Ramos (cell line): Measurements from ENCODE around the gene SQSTM1.

Experiments
- in situ Hi-C: fragments of 300-500 bp; cut with MboI; formaldehyde crosslinking; loops from one replicate; pipeline ENCODE4 v1.14.3; 2022; ENCODE audit warnings: low sequenced_read_pairs; ENCODE audit not compliant: unreplicated experiment

SQSTM1 gene

DNA sequence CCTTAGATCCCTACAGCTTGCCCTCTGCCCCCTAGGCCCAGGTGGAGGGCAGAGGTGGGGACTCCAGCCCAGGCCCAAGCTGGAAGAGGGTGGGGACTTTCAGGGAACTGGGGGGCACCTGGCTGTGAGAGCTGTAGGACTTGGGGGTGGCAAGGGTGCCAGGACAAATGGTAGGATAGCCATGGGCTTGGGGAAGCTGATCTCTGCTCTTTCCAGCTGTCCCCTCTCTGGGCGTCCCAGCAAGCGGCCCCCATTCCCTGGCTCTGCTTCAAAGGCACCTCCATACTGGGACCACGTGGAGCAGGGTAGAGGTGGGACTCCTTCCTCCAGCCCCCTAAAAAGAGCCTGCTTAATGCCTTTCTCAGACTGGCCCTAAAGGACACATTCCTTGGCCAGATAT lies 26.5 kb upstream of the SQSTM1 start:
- in situ Hi-C loops = loop anchor here (10.0 kb wide), 1 partner anchor 291 kb away; no protein-coding TSS in a partner anchor

DNA sequence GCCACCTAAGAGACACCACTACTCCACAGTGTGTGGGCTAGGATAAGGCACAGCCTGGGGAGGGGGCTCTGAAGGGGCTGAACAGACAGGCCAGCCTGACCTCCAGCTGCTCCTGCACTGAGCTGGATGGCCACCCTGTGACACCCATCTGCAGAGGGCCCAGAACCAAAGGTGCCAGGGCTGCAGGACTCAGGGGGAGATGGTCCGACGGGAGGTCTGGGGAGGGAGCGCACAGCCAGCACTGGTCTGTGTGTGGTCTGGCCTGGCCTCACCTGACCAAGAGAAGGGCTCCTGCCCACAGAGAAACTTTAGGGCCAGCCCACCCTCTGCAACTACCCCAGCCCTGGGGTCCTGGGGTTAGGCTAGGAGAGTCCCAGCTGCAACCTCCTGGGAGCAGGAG lies 26.1 kb upstream of the SQSTM1 start:
- in situ Hi-C loops = loop anchor here (10.0 kb wide), 1 partner anchor 290 kb away; no protein-coding TSS in a partner anchor

DNA sequence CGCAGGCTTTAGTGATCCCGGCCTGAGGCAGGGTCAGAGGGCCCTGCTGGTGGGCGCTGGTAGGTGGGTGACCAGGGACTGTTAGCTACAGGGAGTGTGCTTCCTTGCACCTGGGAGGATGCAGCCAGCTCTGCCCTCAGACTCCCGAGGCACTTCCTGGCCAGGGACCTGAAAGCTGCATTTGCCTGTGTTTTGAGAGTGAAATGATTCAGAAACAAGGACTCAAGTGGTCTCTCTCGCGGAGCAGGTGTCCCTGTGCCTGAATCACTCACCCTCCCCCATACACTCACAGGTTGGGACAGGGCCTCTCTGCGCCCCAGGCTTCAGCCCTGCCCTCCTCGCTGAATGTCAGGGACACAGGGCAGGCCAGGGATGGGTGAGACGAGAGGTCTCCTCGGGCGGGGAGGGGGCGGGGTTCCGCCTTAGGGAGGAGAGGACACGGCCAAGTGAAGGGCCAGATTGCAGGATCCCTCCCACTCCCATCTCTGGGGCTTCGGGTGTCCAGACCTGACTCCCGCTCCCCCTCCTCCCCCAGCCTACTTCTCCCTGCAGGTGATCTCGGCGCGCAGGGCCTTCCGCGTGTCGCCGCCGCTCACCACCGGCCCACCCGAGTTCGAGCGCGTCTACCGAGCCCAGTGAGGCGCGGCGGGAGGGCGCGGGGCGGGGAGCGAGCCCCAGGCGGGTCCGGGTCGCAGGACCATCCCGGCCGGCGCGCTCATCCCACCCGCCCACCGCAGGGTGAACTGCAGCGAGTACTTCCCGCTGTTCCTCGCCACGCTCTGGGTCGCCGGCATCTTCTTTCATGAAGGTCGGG lies 25.4 kb upstream of the SQSTM1 start:
- in situ Hi-C loops = loop anchor here (10.0 kb wide), 1 partner anchor 290 kb away; no protein-coding TSS in a partner anchor

DNA sequence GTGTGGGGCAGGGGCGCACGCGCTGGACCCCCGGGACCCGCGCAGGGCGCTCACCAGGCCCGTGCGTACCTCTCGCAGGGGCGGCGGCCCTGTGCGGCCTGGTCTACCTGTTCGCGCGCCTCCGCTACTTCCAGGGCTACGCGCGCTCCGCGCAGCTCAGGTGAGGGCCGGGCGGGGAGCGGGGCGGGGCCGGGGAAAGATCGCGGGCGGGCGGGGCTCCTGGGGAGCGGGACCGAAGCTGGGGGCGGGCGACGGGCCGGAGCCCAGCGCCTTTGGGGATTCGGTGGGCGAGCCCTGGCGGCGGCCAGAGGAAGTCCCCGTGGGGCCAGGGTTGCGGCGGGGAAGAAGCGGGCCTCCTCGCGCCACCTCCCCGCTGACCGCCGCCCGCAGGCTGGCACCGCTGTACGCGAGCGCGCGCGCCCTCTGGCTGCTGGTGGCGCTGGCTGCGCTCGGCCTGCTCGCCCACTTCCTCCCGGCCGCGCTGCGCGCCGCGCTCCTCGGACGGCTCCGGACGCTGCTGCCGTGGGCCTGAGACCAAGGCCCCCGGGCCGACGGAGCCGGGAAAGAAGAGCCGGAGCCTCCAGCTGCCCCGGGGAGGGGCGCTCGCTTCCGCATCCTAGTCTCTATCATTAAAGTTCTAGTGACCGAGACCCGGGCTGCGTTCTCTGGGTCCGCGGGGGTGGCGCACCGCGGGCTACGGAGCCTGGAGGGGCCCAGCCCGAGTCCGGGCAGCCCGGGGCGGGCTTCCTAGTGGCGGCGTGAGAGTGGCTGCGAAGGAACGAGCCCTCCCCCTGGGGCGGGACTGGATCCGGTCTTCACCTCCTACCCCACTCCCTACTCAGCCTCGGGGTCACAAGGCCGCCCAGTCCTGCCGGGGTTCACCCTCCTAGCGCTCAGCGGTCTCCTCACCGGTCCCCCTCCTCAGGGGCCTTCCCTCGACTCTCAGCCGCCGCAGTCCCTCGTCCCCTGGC lies 24.6 kb upstream of the SQSTM1 start:
- in situ Hi-C loops = loop anchor here (10.0 kb wide), 1 partner anchor 289 kb away; no protein-coding TSS in a partner anchor

DNA sequence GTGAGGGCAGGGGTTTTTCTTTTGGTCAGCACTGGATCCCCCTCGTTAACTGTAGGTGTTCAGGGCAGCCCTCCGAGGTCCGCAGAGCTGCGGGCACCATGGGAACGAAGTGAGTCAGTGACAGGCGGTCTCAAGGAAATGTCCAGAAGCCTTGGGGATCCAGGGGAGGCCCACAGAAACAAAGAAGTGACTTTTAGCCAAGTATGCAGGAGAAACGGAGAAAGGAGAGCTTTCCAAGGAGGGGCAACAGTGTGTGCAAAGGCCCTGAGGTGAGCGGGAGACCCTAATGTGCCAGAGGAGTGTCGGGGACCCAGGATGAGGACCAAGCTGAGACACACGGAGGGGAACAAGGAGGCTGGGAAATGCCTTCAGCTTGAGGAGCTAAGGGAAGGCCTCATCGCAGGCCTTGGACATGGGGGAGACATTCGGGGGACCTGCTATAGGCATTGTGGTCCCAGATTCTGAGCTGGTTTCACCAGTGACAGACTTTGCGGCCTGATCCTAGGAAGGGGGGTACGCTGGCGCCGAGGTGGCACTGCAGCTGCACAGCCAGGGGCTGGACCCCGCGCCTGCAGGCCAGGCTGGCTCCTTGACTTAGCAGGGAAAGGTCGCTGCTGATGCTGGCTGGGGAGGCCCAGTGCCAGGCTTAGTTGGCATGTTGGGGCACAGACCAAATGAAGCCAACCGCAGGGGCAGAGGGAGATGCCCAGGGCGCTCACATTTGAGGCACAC lies 23.7 kb upstream of the SQSTM1 start:
- in situ Hi-C loops = loop anchor here (10.0 kb wide), 1 partner anchor 288 kb away; no protein-coding TSS in a partner anchor

DNA sequence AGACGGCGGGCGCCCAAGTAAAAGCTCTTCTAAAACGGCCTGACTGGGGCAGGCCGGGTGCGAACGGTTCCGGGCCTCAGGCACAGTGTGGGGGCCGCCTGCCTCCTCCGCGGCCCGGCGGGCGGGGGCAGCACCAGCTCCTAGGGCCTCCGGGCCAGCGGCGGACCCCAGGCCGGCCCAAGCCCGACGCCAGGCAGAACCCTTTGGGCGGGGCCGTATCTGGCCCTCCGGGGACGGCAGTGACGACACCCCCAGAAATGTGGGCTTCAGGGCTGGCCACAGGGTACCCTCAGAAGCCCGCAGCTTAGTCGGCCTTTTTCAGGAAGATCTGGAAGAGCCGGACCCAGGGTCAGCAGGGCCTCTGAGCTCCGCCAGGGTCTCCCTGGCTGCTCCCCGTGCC lies 23.0 kb upstream of the SQSTM1 start:
- in situ Hi-C loops = loop anchor here (10.0 kb wide), 1 partner anchor 287 kb away; no protein-coding TSS in a partner anchor

DNA sequence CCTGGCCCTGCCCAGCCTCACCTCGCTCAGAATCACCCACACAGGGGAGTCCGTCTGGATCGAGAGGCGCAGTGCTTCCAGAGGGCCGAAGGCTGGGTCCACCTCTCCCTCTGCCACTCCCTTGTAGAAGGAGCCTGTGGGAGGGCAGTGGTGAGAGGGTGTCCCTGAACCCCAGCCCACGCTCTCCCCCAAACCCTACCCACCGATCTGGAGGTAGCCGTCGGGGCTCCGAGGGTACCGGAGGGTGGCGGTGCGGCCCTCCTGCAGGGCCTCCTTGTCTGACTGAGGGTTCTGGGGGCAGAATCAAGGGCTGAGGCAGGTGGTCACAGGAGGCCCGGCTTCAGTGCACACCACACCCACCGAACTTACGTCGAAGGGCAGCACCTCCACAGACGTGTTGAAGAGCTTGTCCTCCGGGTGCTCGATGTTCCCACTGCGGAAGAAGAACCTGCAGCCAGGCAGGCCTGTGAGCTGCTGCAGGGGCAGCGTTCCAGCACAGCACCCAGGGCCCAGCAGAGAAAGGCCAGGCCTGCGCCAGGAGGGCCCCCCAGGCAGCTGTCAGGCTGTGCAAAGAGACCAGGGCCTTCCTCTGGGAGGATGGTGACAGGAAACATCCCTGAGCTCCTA lies 22.4 kb upstream of the SQSTM1 start:
- in situ Hi-C loops = loop anchor here (10.0 kb wide), 1 partner anchor 287 kb away; no protein-coding TSS in a partner anchor

DNA sequence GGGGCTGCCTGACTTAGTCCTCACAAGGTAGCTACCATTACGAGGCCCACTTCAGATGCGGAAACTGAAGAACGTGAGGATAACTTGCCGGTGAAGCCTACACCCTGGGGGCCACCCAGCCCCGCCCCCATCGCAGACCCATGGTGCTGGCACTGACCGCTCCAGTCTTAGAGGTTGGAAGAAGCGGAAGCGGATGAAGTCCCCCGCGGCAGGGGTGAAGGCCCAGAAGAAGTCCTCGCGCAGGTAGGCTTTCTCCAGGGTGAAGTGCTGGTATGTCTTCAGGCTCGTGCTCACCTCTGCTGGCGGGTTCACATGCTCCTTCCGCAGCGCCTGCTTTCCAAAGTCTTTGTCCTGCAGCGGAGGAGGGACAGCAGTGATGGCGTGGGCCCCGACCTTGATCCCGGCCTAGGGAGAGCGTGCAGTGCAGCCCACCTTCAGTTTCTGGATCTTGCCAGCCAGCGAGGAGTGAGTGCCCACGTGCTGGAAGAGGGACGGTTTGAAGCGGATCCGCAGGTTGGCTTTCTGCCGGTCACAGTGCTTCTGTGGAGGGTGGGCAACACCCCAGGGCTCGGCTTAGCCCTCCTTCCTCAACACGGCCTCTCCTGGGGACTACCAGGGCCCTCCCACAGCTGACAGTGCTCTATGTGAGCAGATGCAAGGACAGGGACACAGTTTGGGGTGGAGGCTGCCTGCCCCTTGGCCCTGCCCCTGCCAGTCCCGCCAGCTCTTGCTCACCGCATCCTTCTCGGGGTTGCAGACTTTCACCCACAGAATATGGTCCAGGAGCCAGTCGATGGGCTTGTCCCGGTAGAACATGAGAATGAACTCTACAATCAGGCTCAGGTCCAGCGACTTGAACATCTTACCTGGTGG lies 21.7 kb upstream of the SQSTM1 start:
- in situ Hi-C loops = loop anchor here (10.0 kb wide), 1 partner anchor 286 kb away; no protein-coding TSS in a partner anchor

DNA sequence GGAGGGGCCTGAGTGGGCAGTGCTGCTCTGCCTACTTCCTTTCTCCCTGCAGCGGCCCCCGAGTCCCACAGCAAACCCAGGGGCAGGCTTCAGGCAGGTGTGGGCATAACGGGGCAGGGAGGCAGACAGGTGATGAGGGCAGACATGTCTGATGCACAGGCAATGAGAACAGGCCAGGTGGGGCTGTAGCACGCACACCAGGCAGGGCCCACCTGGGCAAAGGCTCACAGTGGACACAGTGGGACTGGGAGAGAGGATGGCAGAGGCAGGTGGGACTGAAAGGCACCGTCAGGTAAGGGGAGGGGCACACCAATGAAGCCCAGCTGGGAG lies 21.1 kb upstream of the SQSTM1 start:
- in situ Hi-C loops = loop anchor here (10.0 kb wide), 1 partner anchor 285 kb away; no protein-coding TSS in a partner anchor

DNA sequence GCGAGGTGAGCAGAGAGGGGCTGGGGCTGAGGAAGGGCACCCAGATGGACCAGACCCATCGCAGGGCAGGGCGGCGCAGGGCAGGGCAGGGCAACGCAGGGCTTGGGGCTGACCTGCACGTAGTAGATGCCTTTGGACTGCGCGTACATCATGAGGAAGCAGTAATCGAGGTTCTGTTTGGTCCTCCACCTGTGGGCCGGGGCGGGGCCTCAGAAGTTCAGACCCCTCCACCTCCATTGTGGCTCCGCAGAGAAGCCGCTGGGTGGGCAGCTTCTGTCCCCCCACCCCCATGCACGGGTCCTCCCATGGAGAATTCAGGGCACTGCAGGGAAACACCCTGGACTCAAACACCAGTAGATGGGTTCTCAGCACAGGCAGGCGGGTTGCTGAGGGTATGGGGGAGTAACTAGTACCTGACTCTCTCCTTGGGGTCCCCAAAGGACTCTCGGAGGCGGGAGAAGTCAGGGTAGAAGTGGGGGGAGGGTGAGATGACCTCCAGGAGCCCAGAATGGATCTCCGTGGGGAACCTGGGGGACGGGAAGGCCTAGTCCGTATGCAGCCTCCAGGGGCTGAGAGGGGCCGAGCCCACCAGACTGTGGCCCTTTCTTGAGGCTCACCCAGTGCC lies 20.5 kb upstream of the SQSTM1 start:
- in situ Hi-C loops = no loop called here

DNA sequence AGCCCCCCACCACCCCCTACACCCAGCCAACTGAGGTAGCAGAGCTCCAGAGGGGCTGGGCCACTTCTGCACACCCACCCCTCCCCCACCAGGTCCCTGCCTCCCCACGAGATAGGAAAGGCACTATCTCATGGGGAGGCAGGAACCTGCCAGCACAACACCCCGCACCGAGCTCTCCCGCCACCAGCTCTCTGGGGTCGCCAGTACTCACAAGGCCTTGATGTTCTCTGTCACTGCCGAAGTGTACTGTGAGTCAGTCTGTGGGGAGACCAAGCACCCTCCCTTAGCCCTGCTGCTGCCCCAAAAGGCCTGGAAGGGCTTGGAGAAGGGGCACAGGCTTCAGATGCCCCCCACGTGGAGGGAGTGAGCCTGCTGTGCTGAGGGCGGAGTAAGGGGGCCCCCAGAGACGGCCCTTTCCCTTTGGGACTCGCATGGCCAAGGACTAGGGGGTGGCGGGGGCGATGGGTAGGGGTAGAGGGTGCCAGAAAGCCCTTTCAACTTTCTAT lies 20.0 kb upstream of the SQSTM1 start:
- in situ Hi-C loops = no loop called here

DNA sequence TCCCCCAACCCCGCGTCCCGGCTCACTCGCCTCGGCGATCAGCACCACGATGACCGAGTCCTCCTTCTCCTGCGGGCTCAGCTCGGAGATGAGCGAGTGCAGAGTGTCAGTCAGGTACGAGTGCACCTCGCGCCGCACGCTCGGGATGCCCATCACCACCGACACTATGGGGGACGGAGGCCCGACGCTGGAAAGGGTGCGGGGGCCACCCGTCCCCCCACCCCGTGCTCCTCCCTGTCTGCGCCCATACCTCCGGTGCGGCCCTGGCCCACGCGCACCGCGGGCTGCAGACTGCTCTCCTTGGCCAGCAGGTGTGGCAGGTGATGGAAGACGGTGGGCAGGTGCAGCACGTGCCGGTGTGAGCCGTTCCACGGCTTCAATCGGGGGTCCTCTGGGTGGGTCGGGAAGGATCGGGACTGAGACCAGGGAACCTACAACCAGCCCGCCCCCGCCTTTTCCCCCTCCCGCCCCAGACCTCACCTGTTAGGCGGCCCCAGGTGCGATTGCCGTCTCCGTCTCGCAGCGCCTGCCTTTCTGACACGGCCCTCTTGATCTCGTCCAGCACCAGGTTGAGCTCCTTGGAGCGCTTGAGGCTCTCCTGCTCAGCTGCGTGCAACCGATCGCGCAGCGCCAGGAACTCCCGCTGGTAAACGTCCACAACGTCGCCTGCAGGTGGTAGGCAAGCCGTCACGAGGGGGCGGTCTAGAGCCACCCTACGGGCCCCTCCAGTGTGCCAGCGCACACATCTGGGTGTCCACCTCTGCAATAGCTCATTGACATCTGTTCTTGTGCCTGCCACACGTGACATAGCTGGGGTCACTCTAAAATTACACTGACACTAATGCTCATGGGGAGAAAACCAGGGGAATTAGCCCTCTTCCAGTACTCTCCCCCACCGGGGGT lies 19.1 kb upstream of the SQSTM1 start:
- in situ Hi-C loops = no loop called here

DNA sequence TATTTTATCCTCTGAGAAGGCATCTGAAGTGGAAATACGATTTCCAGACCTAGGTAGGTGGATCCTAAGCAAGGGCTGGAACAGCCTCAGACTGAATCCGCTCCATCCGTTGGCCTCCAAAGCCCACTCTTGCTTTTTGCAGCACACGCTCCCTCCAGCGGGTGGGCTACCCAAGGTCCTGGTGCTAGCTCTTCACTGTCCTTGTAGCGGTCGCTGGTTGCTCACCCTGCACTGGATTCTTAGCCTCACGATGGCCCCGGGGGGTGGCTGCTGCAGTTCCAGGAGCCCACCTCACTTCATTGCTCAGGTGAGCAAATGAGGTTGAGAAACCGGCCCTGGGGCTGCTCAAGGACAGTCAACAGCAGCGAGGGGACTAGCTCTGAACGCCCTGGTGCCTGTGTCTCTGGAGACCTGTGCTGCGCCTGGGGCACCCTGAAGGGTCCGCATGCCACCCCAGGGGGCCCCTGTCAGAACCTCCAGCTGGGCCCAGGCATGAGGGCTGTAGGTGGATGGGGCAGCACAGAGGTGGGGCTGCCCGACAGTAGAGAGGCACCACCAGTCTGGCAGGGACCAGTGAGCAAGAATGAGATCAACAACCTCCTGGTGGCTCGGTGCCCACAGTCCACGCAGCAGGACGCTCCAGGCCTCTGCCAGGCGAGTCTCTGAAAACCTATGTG lies 18.4 kb upstream of the SQSTM1 start:
- in situ Hi-C loops = no loop called here

DNA sequence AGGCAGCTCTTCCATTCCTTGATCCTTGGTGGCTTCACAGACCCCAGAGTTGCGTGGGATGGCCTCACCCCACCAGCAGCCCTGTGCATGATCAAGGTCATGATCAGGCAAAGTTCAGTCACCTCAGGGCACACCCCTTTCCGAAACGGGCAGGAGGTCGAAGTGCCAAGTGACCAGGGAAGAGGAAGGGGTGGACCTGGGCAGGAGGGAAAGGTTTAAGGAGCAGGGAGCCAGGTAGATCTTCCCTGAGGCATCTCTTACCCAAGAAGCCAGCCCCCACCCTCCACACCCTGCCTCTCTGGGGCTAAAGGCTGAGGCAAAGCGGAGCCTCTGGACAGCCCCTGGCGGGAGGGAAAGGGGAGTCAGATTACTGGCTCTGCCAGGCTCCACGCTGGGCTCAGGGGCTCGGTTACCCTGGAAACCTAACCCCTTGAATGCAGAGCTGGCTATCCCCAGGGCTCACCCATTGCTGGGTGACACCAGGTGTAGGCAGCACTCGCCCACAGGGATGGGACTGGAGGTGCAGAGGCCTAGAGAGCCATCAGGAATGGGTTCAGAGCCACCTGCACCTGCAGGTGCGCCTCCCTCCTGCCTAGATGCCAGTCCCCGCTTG lies 17.6 kb upstream of the SQSTM1 start:
- in situ Hi-C loops = no loop called here

DNA sequence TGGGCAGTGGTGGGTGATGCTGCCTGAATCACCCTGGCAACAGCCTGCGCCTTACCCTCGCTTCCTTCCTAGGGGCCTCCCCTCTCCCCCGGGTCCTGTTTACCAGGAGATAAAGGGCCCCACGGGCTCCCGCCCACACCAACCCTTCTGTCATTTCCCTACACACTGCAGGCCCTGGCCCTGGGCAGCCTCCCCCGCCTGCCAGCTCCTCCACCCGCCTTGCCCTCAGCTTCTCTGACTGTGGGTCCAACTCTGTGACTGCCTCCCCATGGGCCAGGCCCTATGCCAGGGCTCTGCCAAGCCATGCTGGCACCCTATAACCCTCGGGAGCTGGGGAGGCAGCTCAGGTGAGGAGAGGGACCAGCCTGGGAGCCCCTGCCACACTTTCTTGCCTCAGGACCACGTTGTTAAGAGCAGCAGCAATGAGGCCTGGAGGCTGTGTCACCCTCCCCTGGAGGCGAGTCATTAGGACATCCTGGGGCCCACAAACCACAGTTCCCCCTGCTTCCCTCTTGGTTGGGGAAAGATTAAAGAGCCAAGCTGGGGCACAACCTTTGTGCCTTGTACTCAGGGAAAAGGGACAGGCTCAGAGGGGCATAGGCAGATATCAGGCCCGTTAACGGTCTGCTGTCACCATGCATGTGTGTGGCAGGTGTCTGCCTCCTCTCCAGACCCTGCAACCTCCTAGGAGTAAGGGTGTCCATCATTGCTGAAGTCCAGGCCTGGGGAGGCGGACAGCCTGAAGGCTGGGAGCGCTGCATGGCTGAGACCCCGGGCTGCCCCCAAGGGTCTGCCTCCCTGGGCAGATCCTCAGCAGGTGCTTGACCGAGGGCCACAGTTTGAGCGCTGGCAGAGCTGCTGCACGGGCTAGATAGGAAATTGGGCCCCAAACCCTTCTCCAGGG lies 16.8 kb upstream of the SQSTM1 start:
- in situ Hi-C loops = no loop called here
